IPS-18c (cell line): ENCODE data around the gene CNMD.

Experiments
- H3K4me3 ChIP-seq: 2 replicates; pipeline ENCODE4 v1.7.0; 2013; ENCODE audit warnings: low read depth, mild to moderate bottlenecking, low read length, moderate library complexity; ENCODE audit not compliant: insufficient read depth
- H3K9me3 ChIP-seq: one replicate; pipeline ENCODE4 v1.6.1; 2013; ENCODE audit warnings: mild to moderate bottlenecking, low read length, moderate library complexity; ENCODE audit not compliant: control insufficient read depth, insufficient read depth

CNMD gene

DNA sequence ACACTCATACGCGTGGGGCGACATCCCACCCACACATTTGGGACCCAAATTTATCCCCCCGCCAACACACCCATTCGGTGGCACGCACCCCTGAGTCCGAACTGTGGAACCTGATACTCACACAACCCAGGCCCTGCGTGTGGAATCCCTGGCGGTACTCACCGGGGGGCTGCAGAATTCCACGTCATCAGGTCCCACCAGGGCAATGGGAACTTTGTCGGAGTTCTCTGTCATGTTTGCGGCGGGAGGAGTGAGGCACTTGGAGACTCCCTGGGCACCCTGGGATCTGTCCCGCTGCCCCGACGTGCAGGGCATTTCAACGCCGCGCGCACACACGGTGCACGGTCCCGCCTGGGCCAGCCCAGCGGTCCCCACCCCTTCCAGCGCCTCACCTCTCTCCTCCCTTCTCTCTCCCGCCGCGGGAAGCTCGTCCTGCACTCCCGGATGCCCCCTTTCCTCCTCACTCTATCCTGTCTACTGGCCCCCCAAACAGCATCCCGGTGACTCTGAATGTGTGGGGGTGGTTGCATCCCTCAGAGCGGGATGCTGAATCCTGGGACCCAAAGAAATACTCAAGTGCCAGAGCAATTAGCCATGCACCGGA is at the start of gene CNMD:
Gene CNMD (minus strand): TSS at position 353 of the 604 bp plus-strand sequence. CDS start 119 bp downstream, at position 234.
- Histone ChIP-seq H3K9me3 (no peaks in the 10 kb centered on the region), H3K4me3 (peak within 1 kb of the TSS; percentile 66)

DNA sequence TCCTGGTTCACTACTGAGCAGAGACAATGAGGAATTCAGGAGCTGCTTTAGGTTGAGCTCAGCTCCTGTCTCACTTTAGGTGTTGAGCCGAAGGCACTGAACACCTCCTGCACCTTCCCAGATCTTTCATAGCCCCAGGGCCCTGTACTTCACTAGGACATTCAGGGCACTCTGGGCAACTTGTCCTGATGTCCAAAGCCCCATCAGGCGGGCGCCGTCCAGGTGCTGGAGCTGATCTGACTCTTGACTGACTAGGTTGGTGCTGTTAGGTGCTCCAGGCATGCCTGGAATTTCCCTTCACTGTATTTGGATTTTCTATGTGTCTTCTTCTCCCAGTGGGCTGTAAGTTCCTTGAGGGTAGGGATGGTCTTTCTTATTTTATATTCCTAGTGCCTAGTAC is 48.4 kb upstream of the CNMD start:
- H3K9me3 ChIP-seq = no peaks in the 10 kb centered on the region

DNA sequence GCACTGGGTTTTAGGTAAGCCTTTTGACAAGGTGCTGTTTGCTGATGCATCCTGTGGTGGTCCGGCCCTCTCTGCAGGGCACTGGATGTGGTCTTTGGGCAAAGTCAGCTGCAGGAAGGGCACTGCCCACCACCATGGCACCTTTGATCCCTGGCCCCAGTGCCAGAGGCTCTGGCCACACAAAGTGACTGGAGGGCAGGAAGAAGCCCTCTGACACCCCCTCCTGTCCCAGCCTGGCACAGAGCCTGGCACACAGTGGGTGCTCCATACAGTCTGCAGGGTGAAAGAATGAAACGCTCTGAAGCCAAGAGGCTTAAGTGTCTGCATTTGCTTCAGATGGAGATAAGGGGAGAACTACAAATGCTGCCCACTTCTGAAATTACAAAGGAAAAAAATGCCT is 47.6 kb upstream of the CNMD start:
- Histone ChIP-seq H3K9me3 (no peaks in the 10 kb centered on the region), H3K4me3 (no peak overlapping the region)

More for the DNA sequence above, 48.4 kb upstream of the CNMD start:
- no peak overlapping the region for H3K4me3 ChIP-seq

DNA sequence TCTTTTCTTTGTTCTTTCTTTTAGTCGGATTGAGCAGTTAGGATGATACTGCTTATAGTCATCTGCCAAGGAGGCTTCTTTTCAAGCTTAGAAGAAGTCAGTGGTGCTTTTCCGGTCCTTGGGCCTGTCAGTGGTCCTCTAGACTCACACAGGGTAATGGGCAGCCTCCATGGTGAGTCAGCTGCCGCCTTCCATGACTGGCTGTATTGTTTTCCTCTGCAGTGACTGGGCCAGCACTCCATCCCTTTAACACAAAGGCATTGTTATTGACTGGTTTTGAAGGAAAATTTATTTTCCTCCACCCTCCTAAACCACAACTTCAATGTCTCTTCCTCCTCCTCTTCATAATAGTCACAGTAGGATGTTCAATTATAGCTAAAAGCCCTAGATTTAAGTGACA is 47.1 kb upstream of the CNMD start:
- H3K4me3 ChIP-seq = no peak overlapping the region
- no peaks in the 10 kb centered on the region for H3K9me3 ChIP-seq

DNA sequence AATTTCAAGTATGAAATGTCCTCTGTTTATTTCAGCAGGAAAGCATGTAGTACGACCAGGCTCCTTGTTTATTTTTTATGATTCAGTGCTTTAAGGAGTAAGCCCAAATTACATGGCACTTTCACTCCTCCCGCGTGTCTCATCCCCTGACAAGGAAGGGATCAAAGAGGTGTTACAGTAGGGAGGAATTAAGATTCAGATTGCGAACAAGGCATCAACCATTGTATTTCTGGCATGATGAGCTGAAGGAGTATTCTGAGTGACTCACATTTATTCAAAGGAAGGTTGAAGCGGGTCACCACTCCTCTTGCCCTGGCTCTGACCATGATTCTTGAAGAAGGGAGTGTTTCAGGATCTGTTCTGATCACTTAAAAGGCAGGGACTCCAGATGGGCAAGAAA is 46.1 kb upstream of the CNMD start:
- H3K4me3 ChIP-seq = no peak overlapping the region
- H3K9me3 ChIP-seq = no peaks in the 10 kb centered on the region

DNA sequence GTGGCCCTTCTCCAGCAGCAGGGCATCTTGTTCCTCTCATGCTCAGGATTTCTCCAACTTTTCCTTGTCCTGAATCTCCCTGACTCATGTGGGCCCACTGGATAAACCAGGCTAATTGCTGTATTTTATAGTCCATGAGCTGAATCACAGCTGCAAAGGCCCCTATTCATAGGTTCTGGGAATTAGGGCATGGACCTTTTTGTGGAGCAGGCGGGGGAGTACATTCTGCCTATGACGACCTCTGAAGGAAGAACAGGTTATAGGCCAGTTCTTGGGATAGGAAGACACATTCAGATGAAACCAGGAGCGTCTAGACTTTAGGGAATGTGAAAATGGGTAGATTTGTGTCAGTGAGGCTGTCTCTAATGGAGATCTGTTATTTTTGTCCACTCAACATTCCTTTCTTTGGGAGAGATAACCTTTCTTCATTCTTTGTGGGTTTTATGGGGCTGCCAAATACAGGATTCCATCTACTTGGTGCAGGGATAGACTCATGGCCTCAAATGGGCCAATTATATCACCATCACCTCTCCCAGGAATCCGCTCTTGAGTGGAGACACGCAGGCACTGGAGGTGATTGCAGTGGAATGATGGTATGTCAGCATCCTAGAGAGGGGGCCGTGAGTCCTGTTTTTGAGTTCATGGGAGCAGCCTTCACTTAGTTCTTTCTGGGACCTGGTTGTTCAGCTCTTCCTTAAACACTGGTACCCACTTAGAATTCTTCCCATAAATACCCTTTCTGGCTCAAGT is 45.1 kb upstream of the CNMD start:
- no peaks in the 10 kb centered on the region for H3K9me3 ChIP-seq
- no peak overlapping the region for H3K4me3 ChIP-seq

DNA sequence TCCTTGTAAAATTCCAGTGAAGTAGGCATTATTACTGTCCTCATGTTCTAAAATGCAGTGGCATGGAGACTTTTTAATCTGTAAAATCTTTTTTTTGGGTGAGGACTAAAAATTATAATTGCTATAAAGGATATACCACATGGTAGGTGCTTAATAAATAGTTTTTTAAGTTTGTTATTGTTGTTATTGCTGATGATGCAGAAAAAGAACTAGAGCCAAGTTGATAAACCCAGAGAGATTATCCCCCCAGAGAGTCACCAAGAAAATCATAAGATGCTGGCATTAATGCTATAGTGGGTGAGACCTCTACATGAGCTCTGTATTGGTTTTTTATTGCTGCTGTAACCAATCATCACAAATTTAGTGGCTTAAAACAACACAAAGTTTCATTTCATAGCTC is 44.3 kb upstream of the CNMD start:
- Histone ChIP-seq H3K9me3 (no peaks in the 10 kb centered on the region), H3K4me3 (no peak overlapping the region)

DNA sequence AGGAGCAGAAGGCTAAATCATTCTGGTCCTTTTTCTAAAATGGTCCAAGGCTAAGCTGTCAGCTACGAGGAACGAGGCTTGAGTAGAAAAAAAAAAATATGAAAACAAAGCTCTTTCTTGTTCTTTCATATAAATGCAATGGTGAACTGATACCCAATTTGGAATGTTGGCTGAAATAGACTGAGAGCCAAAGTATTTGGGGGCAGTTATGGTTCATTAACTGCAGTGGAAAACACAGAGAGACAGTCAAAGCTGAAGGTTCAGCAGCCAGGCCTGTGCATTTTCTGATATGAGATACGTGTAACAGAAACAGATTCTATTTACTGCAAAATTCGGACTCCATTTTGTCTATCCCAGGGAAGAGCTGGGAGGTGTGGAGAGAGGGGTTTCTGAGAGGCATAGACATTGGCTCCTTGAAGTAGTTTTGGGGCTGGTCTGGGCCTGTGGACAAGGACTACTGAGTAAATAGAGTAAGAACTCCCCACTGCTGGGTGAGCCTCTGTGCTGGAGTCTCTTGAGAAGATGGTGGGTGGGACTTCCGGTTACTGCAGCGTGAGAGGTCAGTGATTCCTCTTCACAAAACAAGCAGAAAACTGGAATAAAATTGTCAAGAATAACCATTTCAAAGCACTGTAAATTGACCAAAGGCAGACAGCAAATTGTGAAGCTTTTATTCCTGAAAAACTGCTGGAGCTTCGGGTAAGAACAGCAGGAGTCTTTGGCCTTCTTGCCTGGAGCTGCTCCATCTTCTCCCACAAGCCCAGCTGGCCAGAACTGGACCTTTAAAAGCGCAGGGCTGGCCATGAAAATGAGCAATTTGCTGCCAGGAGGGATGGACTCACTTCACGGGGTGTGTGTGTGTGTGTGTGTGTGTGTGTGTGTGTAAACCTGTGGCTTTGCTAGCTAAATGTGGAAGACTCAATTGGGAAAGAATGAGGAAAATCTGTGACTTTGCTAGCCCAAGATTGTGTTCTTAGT is 43.1 kb upstream of the CNMD start:
- H3K9me3 ChIP-seq = no peaks in the 10 kb centered on the region
- H3K4me3 ChIP-seq = no peak overlapping the region

DNA sequence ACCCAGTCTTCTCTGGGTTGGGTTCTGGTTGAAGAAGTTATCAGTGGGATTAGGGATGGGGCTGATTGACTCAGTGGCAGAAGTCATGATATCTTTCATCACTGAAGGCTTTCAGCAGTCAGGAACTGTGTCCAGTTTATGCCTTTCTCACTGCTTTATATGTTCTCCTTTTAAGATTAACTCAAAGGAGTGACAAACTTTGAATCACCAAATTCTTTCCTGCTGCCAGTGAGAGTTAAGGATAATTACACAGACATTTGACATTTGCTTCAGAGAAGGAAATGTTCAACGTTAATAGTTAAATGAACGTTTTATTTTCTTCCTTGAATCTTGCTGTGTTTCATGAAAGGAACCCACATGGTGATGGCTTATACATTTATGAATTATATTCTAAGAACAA is 41.0 kb upstream of the CNMD start:
- Histone ChIP-seq H3K4me3 (no peak overlapping the region), H3K9me3 (no peaks in the 10 kb centered on the region)

DNA sequence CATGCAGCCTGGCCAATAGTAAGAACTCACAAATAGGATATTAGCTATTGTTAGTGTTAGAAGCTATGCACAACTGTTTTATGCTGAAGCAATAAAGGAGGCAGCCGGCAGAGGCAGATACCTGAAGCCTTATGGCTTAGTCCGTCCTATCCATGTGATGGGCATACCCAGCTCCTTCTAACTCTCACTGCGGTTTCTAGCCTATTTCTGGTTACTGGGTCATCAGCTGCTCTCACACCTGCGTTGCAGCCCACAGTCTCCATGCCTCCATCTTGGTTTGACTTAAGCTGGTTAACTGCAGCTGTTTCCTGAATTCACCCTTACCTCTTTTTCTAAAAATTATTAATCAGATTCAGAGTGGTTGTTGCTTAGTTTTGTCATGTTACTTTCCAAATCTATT is 40.5 kb upstream of the CNMD start:
- H3K4me3 ChIP-seq = no peak overlapping the region
- no peaks in the 10 kb centered on the region for H3K9me3 ChIP-seq

DNA sequence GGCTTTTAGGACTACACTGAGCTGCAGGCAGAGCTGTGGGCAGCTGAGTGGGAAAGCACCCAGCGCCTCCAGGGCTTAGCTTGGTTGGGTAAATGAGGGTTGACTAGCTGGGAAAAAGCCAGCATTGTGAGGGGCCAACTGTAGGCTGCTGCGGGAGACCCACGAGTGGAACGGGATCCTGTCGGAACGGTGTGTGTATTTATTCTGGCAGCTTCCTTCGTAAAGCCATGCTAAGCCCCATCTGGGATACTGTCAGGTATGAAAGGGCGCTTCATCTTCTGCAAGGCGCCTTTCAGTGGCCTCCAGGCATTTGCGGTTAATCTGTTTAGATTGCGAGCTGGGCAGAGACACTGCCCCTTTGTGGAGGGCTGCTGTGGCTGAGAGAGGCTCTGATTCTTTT is 39.5 kb upstream of the CNMD start:
- no peaks in the 10 kb centered on the region for H3K9me3 ChIP-seq

DNA sequence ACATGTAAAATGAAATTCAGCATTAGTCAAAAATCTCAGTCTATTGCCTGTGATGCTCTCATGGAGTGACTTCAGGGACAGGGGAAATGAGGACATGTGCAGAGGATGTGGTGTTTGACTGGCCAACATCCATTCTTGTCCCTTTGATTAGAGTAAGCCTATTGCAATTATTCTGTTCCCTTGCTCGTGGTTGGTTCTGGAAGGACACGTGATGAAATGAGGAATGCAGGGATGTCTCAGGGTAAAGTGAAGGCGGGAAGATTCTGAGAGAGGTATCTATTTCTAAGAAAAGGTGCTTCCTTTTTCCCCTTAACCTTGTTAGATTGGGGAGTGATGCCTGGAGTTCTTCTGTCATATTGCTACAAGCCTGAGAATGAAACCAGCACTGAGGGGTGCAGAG is 37.1 kb upstream of the CNMD start:
- Histone ChIP-seq H3K9me3 (no peaks in the 10 kb centered on the region), H3K4me3 (no peak overlapping the region)

More for the DNA sequence above, 39.5 kb upstream of the CNMD start:
- no peak overlapping the region for H3K4me3 ChIP-seq

DNA sequence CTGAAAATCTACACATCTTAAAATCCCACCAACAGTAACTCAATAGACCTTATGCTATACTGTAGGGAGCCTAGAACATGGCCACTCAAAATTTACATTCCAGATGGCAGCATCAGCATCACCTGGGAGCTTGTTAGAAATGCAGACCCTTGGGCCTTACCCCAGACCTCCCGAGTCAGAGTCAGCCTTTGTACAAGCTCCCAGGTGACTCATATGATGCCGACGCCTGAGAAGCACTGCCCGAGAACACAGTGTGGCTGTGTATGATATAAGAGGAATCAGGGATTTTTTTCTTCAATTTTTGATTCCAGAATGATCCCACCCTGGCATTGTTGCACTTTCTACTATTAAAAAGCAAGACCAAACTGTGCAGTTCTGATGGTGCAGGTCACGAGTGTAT is 35.9 kb upstream of the CNMD start:
- H3K9me3 ChIP-seq = no peaks in the 10 kb centered on the region
- no peak overlapping the region for H3K4me3 ChIP-seq

DNA sequence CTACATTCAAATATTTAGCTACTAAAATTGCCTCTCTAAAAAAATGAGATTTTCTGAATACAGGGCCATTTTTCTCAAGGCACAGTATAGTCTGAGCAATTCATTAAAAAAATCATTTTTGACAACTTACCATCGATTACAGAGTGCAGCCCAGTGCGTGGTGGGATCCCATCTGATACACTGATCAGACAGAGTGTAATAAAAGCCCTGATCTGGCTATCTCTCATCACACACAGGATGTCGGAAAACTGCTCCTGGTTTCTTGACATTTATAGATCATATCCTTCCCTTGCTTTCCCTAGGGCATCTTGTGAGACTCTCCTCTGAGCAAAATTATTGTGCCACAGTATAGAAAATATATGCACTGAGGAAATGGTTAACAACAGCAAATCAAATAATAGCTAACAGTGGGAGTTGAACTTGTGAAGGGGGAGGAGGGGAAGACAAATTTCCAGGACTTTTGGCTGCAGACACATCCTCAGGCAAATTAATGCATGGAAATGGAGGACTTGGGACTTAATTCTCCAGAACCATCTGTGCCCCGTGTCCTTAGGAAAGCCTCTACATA is 28.4 kb upstream of the CNMD start:
- Histone ChIP-seq H3K4me3 (no peak overlapping the region), H3K9me3 (no peaks in the 10 kb centered on the region)

DNA sequence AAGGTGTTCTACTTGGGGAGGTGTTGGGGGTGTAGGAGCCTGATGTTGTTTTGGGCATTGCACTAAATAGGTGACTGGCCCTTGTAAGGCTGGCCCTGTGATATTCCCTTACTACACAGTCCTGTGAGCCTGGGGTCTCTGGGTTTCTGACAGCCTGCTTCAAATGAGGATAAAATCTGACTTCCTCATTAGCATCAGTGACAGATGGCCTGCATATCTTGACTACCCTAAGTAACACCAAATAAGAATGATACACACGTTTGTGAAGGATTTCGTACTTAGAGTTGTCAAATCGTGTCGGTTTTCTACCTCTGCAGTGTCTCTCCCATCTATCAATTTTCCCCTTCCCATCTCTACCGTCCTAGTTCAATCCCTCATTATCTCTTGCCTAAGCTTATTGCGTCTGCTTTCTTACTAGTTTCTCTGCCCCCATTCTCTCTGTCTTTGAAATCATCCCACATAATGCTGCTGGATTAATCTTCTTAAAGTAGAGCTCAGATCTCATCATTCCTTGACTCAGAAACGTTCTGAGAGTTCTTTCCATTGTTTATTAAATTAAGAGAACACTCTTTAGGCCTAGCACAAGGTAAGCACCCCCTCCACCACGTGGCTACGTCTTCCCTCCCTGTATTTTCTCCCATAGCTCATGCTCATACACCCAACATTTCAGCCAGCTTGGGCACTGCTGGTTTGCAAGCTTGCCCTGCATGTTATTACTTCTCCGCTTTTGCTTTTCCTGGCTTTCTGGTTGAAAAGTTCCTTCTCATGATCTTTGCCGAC is 26.2 kb upstream of the CNMD start:
- H3K4me3 ChIP-seq = no peak overlapping the region
- no peaks in the 10 kb centered on the region for H3K9me3 ChIP-seq

DNA sequence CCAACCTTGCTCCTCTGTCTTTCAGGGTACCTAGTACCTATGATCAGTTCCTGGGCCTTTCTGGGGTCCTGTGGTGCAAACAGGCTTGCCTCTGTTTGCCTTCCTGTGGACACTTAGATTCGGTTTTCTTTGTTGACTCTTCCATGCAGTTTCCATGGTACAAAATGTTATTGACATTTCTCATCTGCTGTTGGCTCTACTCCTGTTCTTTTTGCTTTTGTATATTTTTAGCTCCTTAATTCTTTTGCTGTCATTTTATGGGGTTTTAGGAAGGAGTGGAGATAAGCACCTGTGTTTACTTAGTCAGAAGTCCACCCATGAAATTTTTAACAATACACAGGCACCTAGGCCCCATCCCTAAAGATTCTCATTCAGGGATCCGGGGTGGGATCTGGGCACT is 20.5 kb upstream of the CNMD start:
- Histone ChIP-seq H3K9me3 (peaks cover 3% of the 10 kb centered on the region), H3K4me3 (no peak overlapping the region)

DNA sequence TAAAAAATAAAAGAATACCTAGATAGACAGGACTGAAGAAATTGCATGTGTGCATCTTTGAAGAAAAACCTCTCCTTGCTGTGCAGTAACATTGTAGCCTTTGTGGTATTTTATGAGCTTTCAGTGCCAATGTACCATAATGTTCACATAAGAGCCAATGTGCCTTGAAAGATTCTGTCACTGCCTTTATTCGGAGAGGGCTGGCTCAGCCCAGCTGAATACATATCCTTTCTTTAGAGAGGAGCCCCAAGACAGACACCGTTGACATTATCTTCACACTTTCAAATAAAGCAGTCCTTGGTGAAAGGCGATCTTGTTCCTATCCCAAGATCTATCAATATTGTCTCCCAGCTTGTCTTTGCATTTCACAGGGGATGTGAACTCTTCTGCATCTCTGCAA is 18.5 kb upstream of the CNMD start:
- Histone ChIP-seq H3K9me3 (peaks cover 3% of the 10 kb centered on the region), H3K4me3 (no peak overlapping the region)
